ENCODE results near the gene MALT1.

The MALT1 gene

GRCh38 chr18:58700209-58700608, 28.9 kb downstream of the MALT1 start:
- ATAC-seq (replicated peaks; ENCODE audit: extremely low read depth, poor library complexity, severe bottlenecking) (no peak), DNase-seq (ENCODE audit: low spot score in 2 of 2) (no peak)
- Mint-ChIP-seq H3K9me3 (no peaks in the 10 kb centered on the region), H3K27me3 (no peaks in the 10 kb centered on the region), H3K4me1 (peaks cover 25% of the 10 kb centered on the region), H3K27ac (ENCODE audit: low read depth) (no peak overlapping the region), H3K36me3 (ENCODE audit: insufficient read depth) (peaks cover 40% of the 10 kb centered on the region), H3K4me3 (no peak overlapping the region)

GRCh38 chr18:58712930-58713329, 41.7 kb downstream of the MALT1 start:
- no peaks in the 10 kb centered on the region for H3K27me3 Mint-ChIP-seq
- ATAC-seq (replicated peaks; ENCODE audit: extremely low read depth, poor library complexity, severe bottlenecking): no peak
- no peak for DNase-seq (ENCODE audit: low spot score in 2 of 2)
- no peak overlapping the region for H3K27ac Mint-ChIP-seq (ENCODE audit: low read depth)
- H3K4me3 Mint-ChIP-seq: no peak overlapping the region
- H3K9me3 Mint-ChIP-seq: no peaks in the 10 kb centered on the region
- H3K4me1 Mint-ChIP-seq: peaks cover 29% of the 10 kb centered on the region
- H3K36me3 Mint-ChIP-seq (ENCODE audit: insufficient read depth): peaks cover 26% of the 10 kb centered on the region

- Mint-ChIP-seq H3K4me3 (no peak overlapping the region), H3K4me1 (peaks cover 37% of the 10 kb centered on the region), H3K9me3 (no peaks in the 10 kb centered on the region), H3K36me3 (ENCODE audit: insufficient read depth) (peaks cover 21% of the 10 kb centered on the region), H3K27me3 (no peaks in the 10 kb centered on the region), H3K27ac (ENCODE audit: low read depth) (peak overlapping the region; percentile 74)
- ATAC-seq (replicated peaks; ENCODE audit: extremely low read depth, poor library complexity, severe bottlenecking) (peak; percentile 47), DNase-seq (ENCODE audit: low spot score in 2 of 2) (no peak)
Measured at GRCh38 chr18:58714259-58714658, 43.0 kb downstream of the MALT1 start.

- H3K27ac Mint-ChIP-seq (ENCODE audit: low read depth): peak overlapping the region; percentile 74
- no peaks in the 10 kb centered on the region for H3K9me3 Mint-ChIP-seq
- H3K27me3 Mint-ChIP-seq: no peaks in the 10 kb centered on the region
- DNase-seq (ENCODE audit: low spot score in 2 of 2): no peak
- ATAC-seq (replicated peaks; ENCODE audit: extremely low read depth, poor library complexity, severe bottlenecking): no peak
- H3K36me3 Mint-ChIP-seq (ENCODE audit: insufficient read depth): peaks cover 19% of the 10 kb centered on the region
- no peak overlapping the region for H3K4me3 Mint-ChIP-seq
- H3K4me1 Mint-ChIP-seq: peaks cover 40% of the 10 kb centered on the region
Measured at GRCh38 chr18:58714821-58715220, 43.6 kb downstream of the MALT1 start.

GRCh38 chr18:58715540-58715939, 44.3 kb downstream of the MALT1 start:
- peaks cover 46% of the 10 kb centered on the region for H3K4me1 Mint-ChIP-seq
- ATAC-seq (replicated peaks; ENCODE audit: extremely low read depth, poor library complexity, severe bottlenecking) (peak; percentile 61), DNase-seq (ENCODE audit: low spot score in 2 of 2) (no peak)
- peak overlapping the region; percentile 46 for H3K4me3 Mint-ChIP-seq
- H3K27me3 Mint-ChIP-seq: no peaks in the 10 kb centered on the region
- peaks cover 17% of the 10 kb centered on the region for H3K36me3 Mint-ChIP-seq (ENCODE audit: insufficient read depth)
- peak overlapping the region; percentile 74 for H3K27ac Mint-ChIP-seq (ENCODE audit: low read depth)
- no peaks in the 10 kb centered on the region for H3K9me3 Mint-ChIP-seq

GRCh38 chr18:58716060-58716756, 44.9 kb downstream of the MALT1 start:
- Mint-ChIP-seq H3K27ac (ENCODE audit: low read depth) (peak overlapping the region; percentile 74), H3K9me3 (no peaks in the 10 kb centered on the region), H3K36me3 (ENCODE audit: insufficient read depth) (peaks cover 19% of the 10 kb centered on the region), H3K4me1 (peaks cover 46% of the 10 kb centered on the region), H3K27me3 (no peaks in the 10 kb centered on the region), H3K4me3 (peak overlapping the region; percentile 46)
- DNase-seq (ENCODE audit: low spot score in 2 of 2) (no peak), ATAC-seq (replicated peaks; ENCODE audit: extremely low read depth, poor library complexity, severe bottlenecking) (peak; percentile 87)

GRCh38 chr18:58721566-58722239, 50.4 kb downstream of the MALT1 start:
- no peaks in the 10 kb centered on the region for H3K9me3 Mint-ChIP-seq
- H3K36me3 Mint-ChIP-seq (ENCODE audit: insufficient read depth): peaks cover 25% of the 10 kb centered on the region
- no peaks in the 10 kb centered on the region for H3K27me3 Mint-ChIP-seq
- H3K4me1 Mint-ChIP-seq: peaks cover 21% of the 10 kb centered on the region
- ATAC-seq (replicated peaks; ENCODE audit: extremely low read depth, poor library complexity, severe bottlenecking) (no peak), DNase-seq (ENCODE audit: low spot score in 2 of 2) (no peak)
- H3K27ac Mint-ChIP-seq (ENCODE audit: low read depth): no peak overlapping the region
- no peak overlapping the region for H3K4me3 Mint-ChIP-seq

- Mint-ChIP-seq H3K27me3 (no peaks in the 10 kb centered on the region), H3K36me3 (ENCODE audit: insufficient read depth) (peaks cover 24% of the 10 kb centered on the region), H3K4me1 (peaks cover 11% of the 10 kb centered on the region), H3K4me3 (no peak overlapping the region), H3K27ac (ENCODE audit: low read depth) (no peak overlapping the region), H3K9me3 (no peaks in the 10 kb centered on the region)
- no peak for ATAC-seq (replicated peaks; ENCODE audit: extremely low read depth, poor library complexity, severe bottlenecking)
- no peak for DNase-seq (ENCODE audit: low spot score in 2 of 2)
Measured at GRCh38 chr18:58723810-58724602, 52.7 kb downstream of the MALT1 start.

- DNase-seq (ENCODE audit: low spot score in 2 of 2) (no peak), ATAC-seq (replicated peaks; ENCODE audit: extremely low read depth, poor library complexity, severe bottlenecking) (no peak)
- Mint-ChIP-seq H3K4me1 (no peaks in the 10 kb centered on the region), H3K27ac (ENCODE audit: low read depth) (no peak overlapping the region), H3K27me3 (no peaks in the 10 kb centered on the region), H3K4me3 (no peak overlapping the region), H3K36me3 (ENCODE audit: insufficient read depth) (peaks cover 30% of the 10 kb centered on the region), H3K9me3 (no peaks in the 10 kb centered on the region)
Measured at GRCh38 chr18:58726671-58727070, 55.4 kb downstream of the MALT1 start.

- Mint-ChIP-seq H3K27me3 (no peaks in the 10 kb centered on the region), H3K27ac (ENCODE audit: low read depth) (no peak overlapping the region), H3K9me3 (no peaks in the 10 kb centered on the region), H3K4me1 (no peaks in the 10 kb centered on the region), H3K4me3 (no peak overlapping the region), H3K36me3 (ENCODE audit: insufficient read depth) (peaks cover 29% of the 10 kb centered on the region)
- no peak for ATAC-seq (replicated peaks; ENCODE audit: extremely low read depth, poor library complexity, severe bottlenecking)
- DNase-seq (ENCODE audit: low spot score in 2 of 2): no peak
Measured at GRCh38 chr18:58727776-58728500, 56.7 kb downstream of the MALT1 start.

- Mint-ChIP-seq H3K27me3 (no peaks in the 10 kb centered on the region), H3K27ac (ENCODE audit: low read depth) (no peak overlapping the region), H3K4me3 (no peak overlapping the region), H3K36me3 (ENCODE audit: insufficient read depth) (peaks cover 27% of the 10 kb centered on the region), H3K4me1 (no peaks in the 10 kb centered on the region), H3K9me3 (no peaks in the 10 kb centered on the region)
- no peak for ATAC-seq (replicated peaks; ENCODE audit: extremely low read depth, poor library complexity, severe bottlenecking)
- no peak for DNase-seq (ENCODE audit: low spot score in 2 of 2)
Measured at GRCh38 chr18:58728719-58729118, 57.5 kb downstream of the MALT1 start.

GRCh38 chr18:58730618-58731017, 59.4 kb downstream of the MALT1 start:
- Mint-ChIP-seq H3K4me3 (no peak overlapping the region), H3K4me1 (no peaks in the 10 kb centered on the region), H3K27ac (ENCODE audit: low read depth) (no peak overlapping the region), H3K27me3 (no peaks in the 10 kb centered on the region), H3K36me3 (ENCODE audit: insufficient read depth) (peaks cover 25% of the 10 kb centered on the region), H3K9me3 (no peaks in the 10 kb centered on the region)
- no peak for ATAC-seq (replicated peaks; ENCODE audit: extremely low read depth, poor library complexity, severe bottlenecking)
- DNase-seq (ENCODE audit: low spot score in 2 of 2): no peak
